GM13977 (cell line): ENCODE measurements around the gene TRMU.

Experiments
- DNase-seq: peaks from one replicate; pipeline ENCODE4 v3.0.0; 2012; ENCODE audit warnings: low spot score
- CTCF ChIP-seq: IDR thresholded peaks from 2 replicates; pipeline ENCODE4 v1.5.1; 2012; ENCODE audit warnings: mild to moderate bottlenecking, control low read depth; ENCODE audit not compliant: insufficient read depth; ENCODE audit errors: extremely low read depth, missing control alignments
- in situ Hi-C: fragments of 300-500 bp; cut with MboI; formaldehyde crosslinking; loops from one replicate; pipeline ENCODE4 v1.12.0; 2022; ENCODE audit warnings: low sequenced_read_pairs, low pct_unique_long_range_greater_than_20kb, mixed read lengths, inconsistent platforms; ENCODE audit not compliant: unreplicated experiment

TRMU gene

GRCh38 chr22:46360097-46360496 is 24.6 kb downstream of the TRMU start:
- DNase-seq = no peak
- in situ Hi-C loops = no loop called here
- no peak for TF ChIP-seq CTCF

GRCh38 chr22:46360891-46361290 is 25.4 kb downstream of the TRMU start:
- TF ChIP-seq CTCF = no peak
- in situ Hi-C loops = no loop called here
- no peak for DNase-seq

- in situ Hi-C loops = no loop called here
- no peak for TF ChIP-seq CTCF
- no peak for DNase-seq
These were observed 26.3 kb downstream of the TRMU start for GRCh38 chr22:46361826-46362202.

GRCh38 chr22:46362203-46362933 is 26.9 kb downstream of the TRMU start:
- in situ Hi-C loops = no loop called here
- TF ChIP-seq CTCF = no peak
- no peak for DNase-seq

- in situ Hi-C loops = no loop called here
- no peak for TF ChIP-seq CTCF
- no peak for DNase-seq
These were observed 27.5 kb downstream of the TRMU start for GRCh38 chr22:46362934-46363515.

GRCh38 chr22:46363611-46364321 is 28.3 kb downstream of the TRMU start:
- in situ Hi-C loops = no loop called here
- DNase-seq = no peak

More at GRCh38 chr22:46363611-46364321, 28.3 kb downstream of the TRMU start:
- TF ChIP-seq CTCF = no peak
